Measurements from ENCODE around the gene FAM72D.
"Not testable (repeated sequence)": the region's sequence is repeated elsewhere in the genome, so short reads cannot be mapped to it uniquely, and the experiment has no call there.

The FAM72D gene

GRCh38 chr1:145093517-145094149, 2.1 kb upstream of the FAM72D start:
- peak; percentile 14 for DNase-seq

- DNase-seq = not testable (repeated sequence)
Observed at GRCh38 chr1:145094655-145095211, 1.0 kb upstream of the FAM72D start.

GRCh38 chr1:145101725-145102124, 6.0 kb downstream of the FAM72D start:
- not testable (repeated sequence) for DNase-seq

- not testable (repeated sequence) for DNase-seq
Observed at GRCh38 chr1:145103294-145103693, 7.5 kb downstream of the FAM72D start.

- not testable (repeated sequence) for DNase-seq
Observed at GRCh38 chr1:145111674-145112073, 15.9 kb downstream of the FAM72D start.

- not testable (repeated sequence) for DNase-seq
Observed at GRCh38 chr1:145112703-145113102, 16.9 kb downstream of the FAM72D start.

GRCh38 chr1:145114560-145115057, 18.8 kb downstream of the FAM72D start:
- not testable (repeated sequence) for DNase-seq

- not testable (repeated sequence) for DNase-seq
Observed at GRCh38 chr1:145115587-145116493, 20.1 kb downstream of the FAM72D start.

GRCh38 chr1:145119842-145120241, 24.1 kb downstream of the FAM72D start:
- not testable (repeated sequence) for DNase-seq

- DNase-seq = not testable (repeated sequence)
Observed at GRCh38 chr1:145122344-145123061, 26.7 kb downstream of the FAM72D start.

GRCh38 chr1:145123062-145123395, 27.3 kb downstream of the FAM72D start:
- not testable (repeated sequence) for DNase-seq

- DNase-seq = not testable (repeated sequence)
Observed at GRCh38 chr1:145123992-145124641, 28.3 kb downstream of the FAM72D start.

- DNase-seq = not testable (repeated sequence)
Observed at GRCh38 chr1:145125112-145125511, 29.3 kb downstream of the FAM72D start.

- not testable (repeated sequence) for DNase-seq
Observed at GRCh38 chr1:145127144-145127543, 31.4 kb downstream of the FAM72D start.

GRCh38 chr1:145128697-145129469, 33.1 kb downstream of the FAM72D start:
- DNase-seq = not testable (repeated sequence)

GRCh38 chr1:145134476-145134875, 38.7 kb downstream of the FAM72D start:
- not testable (repeated sequence) for DNase-seq

- not testable (repeated sequence) for DNase-seq
Observed at GRCh38 chr1:145140549-145140948, 44.8 kb downstream of the FAM72D start.

GRCh38 chr1:145144264-145144913, 48.6 kb downstream of the FAM72D start:
- DNase-seq = not testable (repeated sequence)

GRCh38 chr1:145146308-145146707, 50.5 kb downstream of the FAM72D start:
- not testable (repeated sequence) for DNase-seq

GRCh38 chr1:145147172-145147571, 51.4 kb downstream of the FAM72D start:
- not testable (repeated sequence) for DNase-seq

GRCh38 chr1:145155421-145155820, 59.6 kb downstream of the FAM72D start:
- not testable (repeated sequence) for DNase-seq
